Measurements from ENCODE around the gene NTN1. TPM values are rescaled to one million over a fixed set of nuclear protein-coding genes. Genes with fewer than 3 reads are reported as not detected.
A peak's percentile ranks its signal among the peaks of the same experiment; 100 is the strongest.

NTN1 gene
- total and polyA plus RNA-seq, 2 donors: 2.0 to 2.4 TPM

- no peak for DNase-seq (ENCODE audit: low read depth in 6 of 9, low spot score in 9 of 9)
Observed at GRCh38 chr17:9211133-9211765, 189.9 kb downstream of the NTN1 start.

GRCh38 chr17:9212376-9213302, 191.3 kb downstream of the NTN1 start:
- WGBS: 97% methylated on average over 30 of the region's 30 CpGs
- peaks cover 9 to 21% of the 10 kb centered on the region in 2 donors for H3K4me1 ChIP-seq (ENCODE audit: control insufficient read depth in 2 of 2, insufficient read depth in 2 of 2, low read length in 2 of 2)
- H3K27ac ChIP-seq (ENCODE audit: low read depth in 1 of 2, low read length in 1 of 2): no peak overlapping the region
- peaks cover 0 to 2% of the 10 kb centered on the region in 2 donors for H3K27me3 ChIP-seq (ENCODE audit: control insufficient read depth in 2 of 2, insufficient read depth in 1 of 2, low read length in 1 of 2)
- no peak overlapping the region for H3K4me3 ChIP-seq (ENCODE audit: low read length in 2 of 2)
- no peak for DNase-seq (ENCODE audit: low read depth in 6 of 9, low spot score in 9 of 9)
- H3K9me3 ChIP-seq (ENCODE audit: control insufficient read depth in 2 of 2, insufficient read depth in 1 of 2, low read length in 1 of 2): peaks cover 3 to 13% of the 10 kb centered on the region in 2 donors
- H3K36me3 ChIP-seq (ENCODE audit: control insufficient read depth in 2 of 2, insufficient read depth in 2 of 2, low read length in 1 of 2): no peaks in the 10 kb centered on the region

More at GRCh38 chr17:9211133-9211765, 189.9 kb downstream of the NTN1 start:
- Histone ChIP-seq H3K4me3 (ENCODE audit: low read length in 2 of 2) (no peak overlapping the region), H3K9me3 (ENCODE audit: control insufficient read depth in 2 of 2, insufficient read depth in 1 of 2, low read length in 1 of 2) (peaks cover 3 to 6% of the 10 kb centered on the region in 2 donors), H3K36me3 (ENCODE audit: control insufficient read depth in 2 of 2, insufficient read depth in 2 of 2, low read length in 1 of 2) (no peaks in the 10 kb centered on the region), H3K4me1 (ENCODE audit: control insufficient read depth in 2 of 2, insufficient read depth in 2 of 2, low read length in 2 of 2) (peaks cover 6 to 23% of the 10 kb centered on the region in 2 donors), H3K27ac (ENCODE audit: low read depth in 1 of 2, low read length in 1 of 2) (peak overlapping the region in 1 of 2 donors; percentile 32), H3K27me3 (ENCODE audit: control insufficient read depth in 2 of 2, insufficient read depth in 1 of 2, low read length in 1 of 2) (peaks cover 0 to 2% of the 10 kb centered on the region in 2 donors)
- WGBS: 89% methylated on average over 13 of the region's 13 CpGs

GRCh38 chr17:9213303-9213640, 192.0 kb downstream of the NTN1 start:
- Histone ChIP-seq H3K4me1 (ENCODE audit: control insufficient read depth in 2 of 2, insufficient read depth in 2 of 2, low read length in 2 of 2) (peaks cover 9 to 24% of the 10 kb centered on the region in 2 donors), H3K27me3 (ENCODE audit: control insufficient read depth in 2 of 2, insufficient read depth in 1 of 2, low read length in 1 of 2) (peaks cover 0 to 2% of the 10 kb centered on the region in 2 donors), H3K4me3 (ENCODE audit: low read length in 2 of 2) (no peak overlapping the region), H3K36me3 (ENCODE audit: control insufficient read depth in 2 of 2, insufficient read depth in 2 of 2, low read length in 1 of 2) (no peaks in the 10 kb centered on the region), H3K27ac (ENCODE audit: low read depth in 1 of 2, low read length in 1 of 2) (no peak overlapping the region), H3K9me3 (ENCODE audit: control insufficient read depth in 2 of 2, insufficient read depth in 1 of 2, low read length in 1 of 2) (peaks cover 3 to 13% of the 10 kb centered on the region in 2 donors)
- WGBS: 95% methylated on average over 3 of the region's 3 CpGs
- DNase-seq (ENCODE audit: low read depth in 6 of 9, low spot score in 9 of 9): no peak

GRCh38 chr17:9215465-9215864, 194.2 kb downstream of the NTN1 start:
- H3K36me3 ChIP-seq (ENCODE audit: control insufficient read depth in 2 of 2, insufficient read depth in 2 of 2, low read length in 1 of 2): no peaks in the 10 kb centered on the region
- no peak overlapping the region for H3K4me3 ChIP-seq (ENCODE audit: low read length in 2 of 2)
- H3K9me3 ChIP-seq (ENCODE audit: control insufficient read depth in 2 of 2, insufficient read depth in 1 of 2, low read length in 1 of 2): peaks cover 3 to 13% of the 10 kb centered on the region in 2 donors
- H3K27me3 ChIP-seq (ENCODE audit: control insufficient read depth in 2 of 2, insufficient read depth in 1 of 2, low read length in 1 of 2): peaks cover 0 to 2% of the 10 kb centered on the region in 2 donors
- no peak overlapping the region for H3K27ac ChIP-seq (ENCODE audit: low read depth in 1 of 2, low read length in 1 of 2)
- peaks cover 3 to 9% of the 10 kb centered on the region in 2 donors for H3K4me1 ChIP-seq (ENCODE audit: control insufficient read depth in 2 of 2, insufficient read depth in 2 of 2, low read length in 2 of 2)
- no peak for DNase-seq (ENCODE audit: low read depth in 6 of 9, low spot score in 9 of 9)

- WGBS: 83% methylated on average over 5 of the region's 5 CpGs
Observed at GRCh38 chr17:9217151-9218056, 196.1 kb downstream of the NTN1 start.

GRCh38 chr17:9218064-9218635, 196.8 kb downstream of the NTN1 start:
- no peaks in the 10 kb centered on the region for H3K36me3 ChIP-seq (ENCODE audit: control insufficient read depth in 2 of 2, insufficient read depth in 2 of 2, low read length in 1 of 2)
- no peak overlapping the region for H3K4me3 ChIP-seq (ENCODE audit: low read length in 2 of 2)
- no peaks in the 10 kb centered on the region for H3K27me3 ChIP-seq (ENCODE audit: control insufficient read depth in 2 of 2, insufficient read depth in 1 of 2, low read length in 1 of 2)
- peak overlapping the region in 1 of 2 donors; percentile 55 for H3K27ac ChIP-seq (ENCODE audit: low read depth in 1 of 2, low read length in 1 of 2)
- H3K9me3 ChIP-seq (ENCODE audit: control insufficient read depth in 2 of 2, insufficient read depth in 1 of 2, low read length in 1 of 2): peaks cover 3 to 13% of the 10 kb centered on the region in 2 donors
- WGBS: 95% methylated on average over 8 of the region's 8 CpGs
- H3K4me1 ChIP-seq (ENCODE audit: control insufficient read depth in 2 of 2, insufficient read depth in 2 of 2, low read length in 2 of 2): peaks cover 3% of the 10 kb centered on the region in 2 donors
- no peak for DNase-seq (ENCODE audit: low read depth in 6 of 9, low spot score in 9 of 9)

More at GRCh38 chr17:9217151-9218056, 196.1 kb downstream of the NTN1 start:
- Histone ChIP-seq H3K4me1 (ENCODE audit: control insufficient read depth in 2 of 2, insufficient read depth in 2 of 2, low read length in 2 of 2) (peaks cover 3% of the 10 kb centered on the region in 2 donors), H3K27me3 (ENCODE audit: control insufficient read depth in 2 of 2, insufficient read depth in 1 of 2, low read length in 1 of 2) (peaks cover 0 to 2% of the 10 kb centered on the region in 2 donors), H3K4me3 (ENCODE audit: low read length in 2 of 2) (no peak overlapping the region), H3K36me3 (ENCODE audit: control insufficient read depth in 2 of 2, insufficient read depth in 2 of 2, low read length in 1 of 2) (no peaks in the 10 kb centered on the region), H3K27ac (ENCODE audit: low read depth in 1 of 2, low read length in 1 of 2) (peak overlapping the region in 1 of 2 donors; percentile 70), H3K9me3 (ENCODE audit: control insufficient read depth in 2 of 2, insufficient read depth in 1 of 2, low read length in 1 of 2) (peaks cover 3 to 13% of the 10 kb centered on the region in 2 donors)
- no peak for DNase-seq (ENCODE audit: low read depth in 6 of 9, low spot score in 9 of 9)

GRCh38 chr17:9218911-9219310, 197.6 kb downstream of the NTN1 start:
- 99% methylated on average over 15 of the region's 15 CpGs for WGBS
- Histone ChIP-seq H3K4me1 (ENCODE audit: control insufficient read depth in 2 of 2, insufficient read depth in 2 of 2, low read length in 2 of 2) (peaks cover 3 to 7% of the 10 kb centered on the region in 2 donors), H3K36me3 (ENCODE audit: control insufficient read depth in 2 of 2, insufficient read depth in 2 of 2, low read length in 1 of 2) (no peaks in the 10 kb centered on the region), H3K9me3 (ENCODE audit: control insufficient read depth in 2 of 2, insufficient read depth in 1 of 2, low read length in 1 of 2) (peaks cover 3 to 13% of the 10 kb centered on the region in 2 donors), H3K27me3 (ENCODE audit: control insufficient read depth in 2 of 2, insufficient read depth in 1 of 2, low read length in 1 of 2) (no peaks in the 10 kb centered on the region), H3K4me3 (ENCODE audit: low read length in 2 of 2) (no peak overlapping the region), H3K27ac (ENCODE audit: low read depth in 1 of 2, low read length in 1 of 2) (no peak overlapping the region)
- DNase-seq (ENCODE audit: low read depth in 6 of 9, low spot score in 9 of 9): no peak

- Histone ChIP-seq H3K27me3 (ENCODE audit: control insufficient read depth in 2 of 2, insufficient read depth in 1 of 2, low read length in 1 of 2) (no peaks in the 10 kb centered on the region), H3K4me1 (ENCODE audit: control insufficient read depth in 2 of 2, insufficient read depth in 2 of 2, low read length in 2 of 2) (peaks cover 12 to 15% of the 10 kb centered on the region in 2 donors), H3K36me3 (ENCODE audit: control insufficient read depth in 2 of 2, insufficient read depth in 2 of 2, low read length in 1 of 2) (no peaks in the 10 kb centered on the region), H3K4me3 (ENCODE audit: low read length in 2 of 2) (no peak overlapping the region), H3K27ac (ENCODE audit: low read depth in 1 of 2, low read length in 1 of 2) (no peak overlapping the region), H3K9me3 (ENCODE audit: control insufficient read depth in 2 of 2, insufficient read depth in 1 of 2, low read length in 1 of 2) (peaks cover 3 to 13% of the 10 kb centered on the region in 2 donors)
- no peak for DNase-seq (ENCODE audit: low read depth in 6 of 9, low spot score in 9 of 9)
- WGBS: 95% methylated on average over 13 of the region's 13 CpGs
Observed at GRCh38 chr17:9219631-9220397, 198.5 kb downstream of the NTN1 start.

All from thymus (tissue), 11 donors.